RKO (cell line): Measurements from ENCODE around the gene ZNF433.
"Not testable (repeated sequence)": the region's sequence is repeated elsewhere in the genome, so short reads cannot be mapped to it uniquely, and the experiment has no call there.

Experiments
- DNase-seq: peaks from one replicate; pipeline ENCODE4 v3.0.0-alpha.2; 2016; ENCODE audit warnings: low spot score

The ZNF433 gene

GRCh38 chr19:12035220-12036172, at the start of gene ZNF433:
TSS of gene ZNF433 (minus strand) at chr19:12035679. CDS start at chr19:12035539, 140 bp downstream.
- DNase-seq: peak; percentile 81

- not testable (repeated sequence) for DNase-seq
Observed at GRCh38 chr19:12083336-12083735, 47.9 kb upstream of the ZNF433 start.

GRCh38 chr19:12077375-12077774, 41.9 kb upstream of the ZNF433 start:
- DNase-seq: no peak

- DNase-seq: not testable (repeated sequence)
Observed at GRCh38 chr19:12076331-12076730, 40.9 kb upstream of the ZNF433 start.

- DNase-seq: no peak
Observed at GRCh38 chr19:12075538-12076139, 40.2 kb upstream of the ZNF433 start.

GRCh38 chr19:12064590-12065538, 29.4 kb upstream of the ZNF433 start, which contains the start of gene ZNF844:
TSS of gene ZNF844 (plus strand) at chr19:12064731. CDS start at chr19:12064874, 143 bp downstream.
- DNase-seq: peak; percentile 94

GRCh38 chr19:12055784-12056183, 20.3 kb upstream of the ZNF433 start:
- no peak for DNase-seq

GRCh38 chr19:12052497-12053169, 17.2 kb upstream of the ZNF433 start, which contains the start of gene ZNF878:
TSS of gene ZNF878 (minus strand) at chr19:12052961. CDS start at chr19:12052801, 160 bp downstream.
- peak; percentile 96 for DNase-seq

- peak; percentile 54 for DNase-seq
Observed at GRCh38 chr19:12052091-12052496, 16.6 kb upstream of the ZNF433 start.

- no peak for DNase-seq
Observed at GRCh38 chr19:12047868-12048267, 12.4 kb upstream of the ZNF433 start.

- no peak for DNase-seq
Observed at GRCh38 chr19:12043752-12044422, 8.4 kb upstream of the ZNF433 start.

- no peak for DNase-seq
Observed at GRCh38 chr19:12042893-12043292, 7.4 kb upstream of the ZNF433 start.

GRCh38 chr19:12034620-12035019, 859 bp downstream of the ZNF433 start:
- no peak for DNase-seq

GRCh38 chr19:12034198-12034597, 1.3 kb downstream of the ZNF433 start:
- DNase-seq: no peak

GRCh38 chr19:12015753-12016116, 19.7 kb downstream of the ZNF433 start:
- DNase-seq: no peak

- DNase-seq: no peak
Observed at GRCh38 chr19:12015015-12015752, 20.3 kb downstream of the ZNF433 start.

GRCh38 chr19:12000152-12000981, 35.1 kb downstream of the ZNF433 start:
- no peak for DNase-seq

- DNase-seq: peak; percentile 20
Observed at GRCh38 chr19:11995174-11995573, 40.3 kb downstream of the ZNF433 start.

- peak; percentile 53 for DNase-seq
Observed at GRCh38 chr19:11991921-11992320, 43.6 kb downstream of the ZNF433 start.
